OCI-LY3 (cell line): ENCODE data around the gene IL11.

Source experiments
- CTCF ChIP-seq: fragments of 200-600, 300-600 bp; sonication (generic); IDR thresholded peaks from 2 replicates; pipeline ENCODE4 v1.5.1; 2014; ENCODE audit warnings: antibody characterized with exemption, low read length, low read depth
- EZH2phosphoT487 ChIP-seq: fragments of 200-600 bp; shearing (Covaris generic); IDR thresholded peaks from 2 replicates; pipeline ENCODE4 v1.6.1; 2018; ENCODE audit warnings: antibody characterized with exemption, mixed run types, low read depth

DNA sequence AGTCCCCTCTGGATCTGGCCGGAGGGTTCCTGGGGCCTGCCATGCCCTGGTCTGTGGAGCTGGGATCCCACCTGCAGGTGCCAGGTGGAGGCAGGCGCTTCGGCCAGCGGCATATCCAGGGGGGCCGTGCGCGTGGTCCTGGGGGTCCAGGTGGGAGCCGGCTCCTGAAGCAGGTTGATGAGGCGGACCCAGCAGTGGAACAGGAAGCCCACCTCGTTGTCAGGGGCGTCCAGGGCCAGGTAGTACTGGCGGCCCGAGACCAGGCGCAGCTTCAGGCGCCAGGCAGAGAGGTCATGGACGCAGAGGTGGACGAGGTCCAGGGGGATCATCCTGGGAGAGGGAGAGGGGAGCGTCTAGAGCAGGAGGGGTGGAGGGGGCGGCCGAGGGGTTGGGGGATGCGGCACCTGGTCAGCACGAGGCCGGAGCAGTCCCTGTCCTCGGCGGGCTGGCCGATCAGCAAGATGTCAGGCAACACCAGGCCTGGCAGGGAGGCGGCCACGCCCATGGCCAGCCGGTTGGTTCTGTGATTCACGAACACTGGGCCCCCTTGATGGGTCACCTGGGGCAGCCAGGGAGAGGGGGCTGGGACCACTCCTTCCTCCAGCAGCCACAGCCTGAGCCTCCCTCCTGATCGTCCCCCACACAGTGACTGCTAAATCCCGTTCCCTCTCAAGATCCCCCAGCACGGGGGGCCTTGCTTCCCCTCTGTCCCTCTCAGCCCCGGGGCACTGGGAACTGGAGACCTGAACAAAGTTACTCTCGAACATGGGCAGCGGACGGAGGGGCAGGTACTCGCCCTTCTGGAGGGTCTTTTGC lies 7.9 kb downstream of the IL11 start:
- TF ChIP-seq CTCF (no peak), EZH2phosphoT487 (no peak)
